Measurements from ENCODE around the gene SERGEF.

SERGEF gene

GRCh38 chr11:17974246-17974645 lies 38.6 kb downstream of the SERGEF start:
- H3K27me3 ChIP-seq (ENCODE audit: insufficient read depth, poor library complexity, severe bottlenecking), result no peaks in the 10 kb centered on the region
- TF ChIP-seq SPI1 (IDR thresholded peaks at IDR 0.05; ENCODE audit: borderline replicate concordance, low read depth) (no peak), CTCF (IDR thresholded peaks at IDR 0.05; ENCODE audit: insufficient read depth, low read length) (no peak), POLR2AphosphoS5 (IDR thresholded peaks at IDR 0.05; ENCODE audit: low read depth) (no peak), GABPA (IDR thresholded peaks at IDR 0.05; ENCODE audit: low read depth) (no peak)
- TF ChIP-seq, protein P1, sequence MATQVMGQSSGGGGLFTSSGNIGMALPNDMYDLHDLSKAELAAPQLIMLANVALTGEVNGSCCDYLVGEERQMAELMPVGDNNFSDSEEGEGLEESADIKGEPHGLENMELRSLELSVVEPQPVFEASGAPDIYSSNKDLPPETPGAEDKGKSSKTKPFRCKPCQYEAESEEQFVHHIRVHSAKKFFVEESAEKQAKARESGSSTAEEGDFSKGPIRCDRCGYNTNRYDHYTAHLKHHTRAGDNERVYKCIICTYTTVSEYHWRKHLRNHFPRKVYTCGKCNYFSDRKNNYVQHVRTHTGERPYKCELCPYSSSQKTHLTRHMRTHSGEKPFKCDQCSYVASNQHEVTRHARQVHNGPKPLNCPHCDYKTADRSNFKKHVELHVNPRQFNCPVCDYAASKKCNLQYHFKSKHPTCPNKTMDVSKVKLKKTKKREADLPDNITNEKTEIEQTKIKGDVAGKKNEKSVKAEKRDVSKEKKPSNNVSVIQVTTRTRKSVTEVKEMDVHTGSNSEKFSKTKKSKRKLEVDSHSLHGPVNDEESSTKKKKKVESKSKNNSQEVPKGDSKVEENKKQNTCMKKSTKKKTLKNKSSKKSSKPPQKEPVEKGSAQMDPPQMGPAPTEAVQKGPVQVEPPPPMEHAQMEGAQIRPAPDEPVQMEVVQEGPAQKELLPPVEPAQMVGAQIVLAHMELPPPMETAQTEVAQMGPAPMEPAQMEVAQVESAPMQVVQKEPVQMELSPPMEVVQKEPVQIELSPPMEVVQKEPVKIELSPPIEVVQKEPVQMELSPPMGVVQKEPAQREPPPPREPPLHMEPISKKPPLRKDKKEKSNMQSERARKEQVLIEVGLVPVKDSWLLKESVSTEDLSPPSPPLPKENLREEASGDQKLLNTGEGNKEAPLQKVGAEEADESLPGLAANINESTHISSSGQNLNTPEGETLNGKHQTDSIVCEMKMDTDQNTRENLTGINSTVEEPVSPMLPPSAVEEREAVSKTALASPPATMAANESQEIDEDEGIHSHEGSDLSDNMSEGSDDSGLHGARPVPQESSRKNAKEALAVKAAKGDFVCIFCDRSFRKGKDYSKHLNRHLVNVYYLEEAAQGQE (IDR thresholded peaks at IDR 0.05; ENCODE audit: insufficient replicate concordance, low read depth), result no peak
- no peak for DNase-seq (ENCODE audit: low read depth in 1 of 2, low spot score in 1 of 2)
- no peak overlapping the region for H3K4me3 ChIP-seq (replicated peaks; ENCODE audit: insufficient read depth, low read length)
- no peak overlapping the region for H3K27ac ChIP-seq (replicated peaks)

GRCh38 chr11:17972987-17973386 lies 39.9 kb downstream of the SERGEF start:
- DNase-seq (ENCODE audit: low read depth in 1 of 2, low spot score in 1 of 2), result peak in 1 of 2 experiments; percentile 4
- Histone ChIP-seq H3K4me3 (replicated peaks; ENCODE audit: insufficient read depth, low read length) (no peak overlapping the region), H3K27me3 (ENCODE audit: insufficient read depth, poor library complexity, severe bottlenecking) (no peaks in the 10 kb centered on the region), H3K27ac (replicated peaks) (no peak overlapping the region)
- TF ChIP-seq CTCF (IDR thresholded peaks at IDR 0.05; ENCODE audit: insufficient read depth, low read length) (peak; percentile 28), POLR2AphosphoS5 (IDR thresholded peaks at IDR 0.05; ENCODE audit: low read depth) (no peak), GABPA (IDR thresholded peaks at IDR 0.05; ENCODE audit: low read depth) (no peak), SPI1 (IDR thresholded peaks at IDR 0.05; ENCODE audit: borderline replicate concordance, low read depth) (no peak)
- TF ChIP-seq, protein P1 (IDR thresholded peaks at IDR 0.05; ENCODE audit: insufficient replicate concordance, low read depth), result no peak

DNA sequence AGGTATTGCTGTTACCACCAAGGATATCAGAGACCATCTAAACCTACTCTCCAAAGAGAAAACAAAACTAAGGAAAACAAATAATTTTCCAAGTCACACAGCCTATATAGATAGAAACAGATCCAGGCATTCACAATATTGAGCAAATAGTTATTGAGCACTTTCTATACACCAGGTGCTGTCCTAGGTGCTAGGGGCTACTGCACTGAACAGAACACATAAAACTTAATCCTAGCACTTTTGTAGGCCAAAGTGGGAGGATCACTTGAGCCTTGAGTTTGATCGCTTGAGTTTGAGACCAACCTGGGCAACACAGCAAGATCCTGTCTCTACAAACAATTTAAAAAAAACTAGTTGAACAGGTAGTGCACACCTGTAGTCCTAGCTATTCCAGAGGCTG lies 44.6 kb downstream of the SERGEF start:
- Histone ChIP-seq H3K27ac (replicated peaks) (no peak overlapping the region), H3K4me3 (replicated peaks; ENCODE audit: insufficient read depth, low read length) (no peak overlapping the region), H3K27me3 (ENCODE audit: insufficient read depth, poor library complexity, severe bottlenecking) (no peaks in the 10 kb centered on the region)
- TF ChIP-seq GABPA (IDR thresholded peaks at IDR 0.05; ENCODE audit: low read depth), result no peak
- TF ChIP-seq, protein P1 (IDR thresholded peaks at IDR 0.05; ENCODE audit: insufficient replicate concordance, low read depth), result peak; percentile 83
- no peak for TF ChIP-seq POLR2AphosphoS5 (IDR thresholded peaks at IDR 0.05; ENCODE audit: low read depth)
- TF ChIP-seq SPI1 (IDR thresholded peaks at IDR 0.05; ENCODE audit: borderline replicate concordance, low read depth), result no peak
- no peak for DNase-seq (ENCODE audit: low read depth in 1 of 2, low spot score in 1 of 2)

All from HL-60 (cell line).